Ectodermal cell (in vitro differentiated cells): ENCODE data around the gene TMEM132D.
"Not testable (repeated sequence)": the region's sequence is repeated elsewhere in the genome, so short reads cannot be mapped to it uniquely, and the experiment has no call there.

Source experiments
- H3K27ac ChIP-seq: 2 replicates; pipeline ENCODE4 v1.7.0; 2013; ENCODE audit warnings: mild to moderate bottlenecking, low read depth, low read length; ENCODE audit not compliant: insufficient read depth, poor library complexity, severe bottlenecking
- H3K27me3 ChIP-seq: 2 replicates; pipeline ENCODE4 v1.7.0; 2013; ENCODE audit warnings: mild to moderate bottlenecking, low read length; ENCODE audit not compliant: insufficient read depth, control insufficient read depth, poor library complexity, severe bottlenecking
- H3K36me3 ChIP-seq: one replicate; pipeline ENCODE4 v1.7.0; 2013; ENCODE audit warnings: low read length; ENCODE audit not compliant: control insufficient read depth, insufficient read depth
- H3K4me1 ChIP-seq: one replicate; pipeline ENCODE4 v1.7.0; 2013; ENCODE audit warnings: low read length; ENCODE audit not compliant: control insufficient read depth, insufficient read depth
- H3K4me3 ChIP-seq: 2 replicates; pipeline ENCODE4 v1.7.0; 2013; ENCODE audit warnings: low read depth, low read length, control low read depth; ENCODE audit not compliant: insufficient read depth
- H3K9me3 ChIP-seq: 2 replicates; pipeline ENCODE4 v1.7.0; 2013; ENCODE audit warnings: mild to moderate bottlenecking, low read length, moderate library complexity; ENCODE audit not compliant: control insufficient read depth
- WGBS, 2 experiments: methylation state at CpG; one replicate each; pipeline ENCODE4 v1.1.7; 2013; ENCODE audit warnings: missing lambda C conversion rate in 2 of 2; 5-methylcytosine and 5-hydroxymethylcytosine counted together

Gene TMEM132D

DNA sequence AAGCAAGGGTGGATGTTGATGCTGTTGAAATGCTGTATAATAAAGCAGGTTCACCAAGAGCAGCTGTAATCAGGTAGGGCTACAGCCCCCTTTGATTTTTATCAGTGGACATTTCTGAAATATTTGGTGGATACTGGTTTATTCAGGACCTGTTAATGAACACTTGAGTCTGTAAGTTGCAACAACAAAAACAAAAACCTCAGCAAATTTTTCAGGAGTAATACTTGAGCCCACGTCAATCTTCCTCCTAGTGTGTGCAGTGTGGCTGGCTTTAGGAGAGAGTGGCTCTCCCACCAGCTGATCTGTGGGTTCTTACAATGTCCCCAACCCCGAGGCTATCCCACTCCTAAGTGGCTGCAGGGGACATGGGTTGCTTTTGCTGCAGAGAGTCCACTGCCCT is 702.8 kb downstream of the TMEM132D start:
- H3K4me1 ChIP-seq, result no peaks in the 10 kb centered on the region
- WGBS, 2 experiments, result 88 to 90% methylated on average over 2 of the region's 2 CpGs
- H3K27me3 ChIP-seq, result no peaks in the 10 kb centered on the region
- H3K27ac ChIP-seq, result no peak overlapping the region
- no peaks in the 10 kb centered on the region for H3K9me3 ChIP-seq
- H3K4me3 ChIP-seq, result no peak overlapping the region
- no peaks in the 10 kb centered on the region for H3K36me3 ChIP-seq

GRCh38 chr12:129200576-129200975 is 703.2 kb downstream of the TMEM132D start:
- no peaks in the 10 kb centered on the region for H3K4me1 ChIP-seq
- H3K27me3 ChIP-seq, result no peaks in the 10 kb centered on the region
- no peak overlapping the region for H3K27ac ChIP-seq
- WGBS, 2 experiments, result 78 to 84% methylated on average over 8 of the region's 8 CpGs
- no peaks in the 10 kb centered on the region for H3K36me3 ChIP-seq
- no peaks in the 10 kb centered on the region for H3K9me3 ChIP-seq
- H3K4me3 ChIP-seq, result no peak overlapping the region

DNA sequence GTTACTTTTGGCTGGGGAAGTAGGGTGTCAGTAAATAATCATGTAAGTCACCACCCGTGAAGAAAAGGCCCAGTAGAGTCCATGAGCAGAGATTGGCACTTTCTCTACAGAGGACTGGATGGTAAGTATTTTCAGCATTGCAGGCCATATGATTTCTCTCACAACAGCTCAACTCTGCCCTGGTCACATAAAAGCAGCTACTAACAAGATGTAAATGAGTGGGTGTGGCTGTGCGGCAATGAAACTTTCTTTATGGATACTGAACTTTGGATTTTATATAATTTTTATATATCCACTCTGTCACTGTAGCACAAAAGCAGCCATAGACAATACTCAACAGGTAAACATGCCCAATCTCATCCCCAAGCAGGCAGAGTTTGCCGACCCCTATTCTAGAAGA is 706.9 kb downstream of the TMEM132D start:
- 90 to 91% methylated on average over 2 of the region's 3 CpGs for WGBS, 2 experiments
- Histone ChIP-seq H3K4me3 (no peak overlapping the region), H3K4me1 (no peaks in the 10 kb centered on the region), H3K27me3 (no peaks in the 10 kb centered on the region), H3K9me3 (no peaks in the 10 kb centered on the region), H3K27ac (no peak overlapping the region), H3K36me3 (no peaks in the 10 kb centered on the region)

DNA sequence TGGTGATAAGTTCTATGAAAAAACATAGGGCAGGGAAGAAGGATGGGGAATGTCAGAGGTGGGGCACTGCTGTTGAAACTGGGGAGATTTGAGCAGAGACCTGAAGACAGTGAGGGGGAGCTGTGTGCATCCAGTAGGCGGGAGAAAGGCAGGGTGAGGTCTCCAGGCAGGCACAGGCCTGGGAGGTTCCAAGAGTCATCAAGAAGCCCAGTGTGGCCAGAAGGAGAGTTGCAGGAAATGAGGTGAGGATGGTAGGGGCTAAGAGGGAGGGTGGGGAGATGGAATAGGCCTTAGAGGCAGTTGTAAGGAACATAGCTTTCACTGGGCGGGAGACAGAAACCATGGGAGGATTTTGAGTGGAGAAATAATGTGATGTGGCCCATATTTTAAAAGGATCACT is 708.7 kb downstream of the TMEM132D start:
- no peaks in the 10 kb centered on the region for H3K36me3 ChIP-seq
- no peaks in the 10 kb centered on the region for H3K27me3 ChIP-seq
- no peaks in the 10 kb centered on the region for H3K4me1 ChIP-seq
- H3K9me3 ChIP-seq, result no peaks in the 10 kb centered on the region
- 83 to 95% methylated on average over 2 of the region's 2 CpGs for WGBS, 2 experiments
- H3K27ac ChIP-seq, result no peak overlapping the region
- H3K4me3 ChIP-seq, result no peak overlapping the region

DNA sequence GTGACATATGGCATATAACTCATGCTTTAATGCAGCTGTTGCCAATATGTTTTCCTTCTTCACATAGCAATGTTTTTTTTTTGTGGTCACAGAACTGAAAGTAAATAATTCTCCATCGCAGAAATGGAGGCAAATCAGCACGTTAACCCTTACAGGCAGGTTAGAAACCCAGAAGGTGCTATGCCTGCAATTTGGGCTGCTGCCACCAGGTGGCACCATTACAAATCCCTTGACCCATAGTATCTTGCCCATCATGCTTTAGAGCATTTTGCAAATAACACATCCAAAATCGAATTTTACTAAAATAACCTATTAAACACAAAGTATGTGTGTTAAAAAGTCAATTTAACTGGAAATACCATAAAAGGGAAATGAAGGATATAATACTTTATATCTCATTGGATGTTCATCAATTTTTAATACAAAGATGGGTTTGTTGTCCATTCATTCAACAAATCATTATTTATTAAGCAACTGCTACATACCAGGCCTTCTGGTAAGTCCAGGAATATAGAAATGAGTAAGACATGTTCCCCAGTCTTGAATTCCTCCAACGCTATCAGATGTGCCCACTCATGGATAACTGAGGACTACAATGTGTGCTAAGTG is 710.5 kb downstream of the TMEM132D start:
- H3K27ac ChIP-seq, result no peak overlapping the region
- H3K36me3 ChIP-seq, result no peaks in the 10 kb centered on the region
- H3K4me3 ChIP-seq, result no peak overlapping the region
- no peaks in the 10 kb centered on the region for H3K27me3 ChIP-seq
- no peaks in the 10 kb centered on the region for H3K9me3 ChIP-seq
- no peaks in the 10 kb centered on the region for H3K4me1 ChIP-seq
- 82 to 89% methylated on average over 3 of the region's 4 CpGs for WGBS, 2 experiments

DNA sequence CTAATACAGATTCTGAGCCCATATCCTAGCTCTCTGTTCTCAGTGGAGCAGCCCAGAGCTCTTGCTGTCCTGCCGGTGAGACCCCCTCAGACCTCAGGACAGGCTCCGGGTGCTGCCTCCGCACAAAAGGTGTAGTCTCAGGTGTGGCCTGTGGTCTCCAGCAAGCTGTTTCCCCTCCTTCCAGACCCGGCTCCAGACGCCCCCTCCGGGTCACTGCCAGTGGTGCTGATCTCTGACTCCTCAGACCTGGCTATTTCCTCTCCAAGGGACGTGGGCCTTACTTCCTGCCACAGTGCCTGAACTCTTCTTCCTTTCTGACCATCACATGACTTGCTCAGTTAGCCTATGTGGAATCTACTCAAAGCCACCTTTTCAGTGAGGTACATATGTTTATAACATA is 713.0 kb downstream of the TMEM132D start:
- no peaks in the 10 kb centered on the region for H3K4me1 ChIP-seq
- H3K27me3 ChIP-seq, result no peaks in the 10 kb centered on the region
- WGBS, 2 experiments, result 56 to 60% methylated on average over 7 of the region's 7 CpGs
- no peak overlapping the region for H3K27ac ChIP-seq
- H3K9me3 ChIP-seq, result no peaks in the 10 kb centered on the region
- no peak overlapping the region for H3K4me3 ChIP-seq
- no peaks in the 10 kb centered on the region for H3K36me3 ChIP-seq

DNA sequence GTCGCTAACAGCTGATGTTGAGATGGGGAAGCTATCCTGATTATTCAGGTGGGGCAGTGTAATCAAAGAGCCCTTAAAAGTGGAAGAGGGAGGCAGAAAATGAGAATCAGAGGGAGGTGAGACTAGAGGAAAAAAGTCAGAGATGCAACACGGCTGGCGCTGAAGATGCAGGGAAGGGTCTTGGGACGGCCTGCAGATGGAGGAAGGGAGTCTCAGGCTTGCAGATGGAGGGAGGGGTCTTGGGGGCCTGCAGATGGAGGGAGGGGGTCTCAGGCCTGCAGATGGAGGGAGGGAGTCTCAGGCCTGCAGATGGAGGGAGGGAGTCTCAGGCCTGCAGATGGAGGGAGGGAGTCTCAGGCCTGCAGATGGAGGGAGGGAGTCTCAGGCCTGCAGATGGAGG is 713.9 kb downstream of the TMEM132D start:
- H3K4me1 ChIP-seq, H3K27me3 ChIP-seq, H3K36me3 ChIP-seq, H3K4me3 ChIP-seq, H3K27ac ChIP-seq, H3K9me3 ChIP-seq: not testable (repeated sequence)
- WGBS, 2 experiments, result 72 to 78% methylated on average over 4 of the region's 4 CpGs

- WGBS, 2 experiments, result 93 to 95% methylated on average over 1 of the region's 1 CpG
- no peaks in the 10 kb centered on the region for H3K27me3 ChIP-seq
- H3K27ac ChIP-seq, result no peak overlapping the region
- no peak overlapping the region for H3K4me3 ChIP-seq
- H3K9me3 ChIP-seq, result no peaks in the 10 kb centered on the region
- H3K36me3 ChIP-seq, result no peaks in the 10 kb centered on the region
- H3K4me1 ChIP-seq, result no peaks in the 10 kb centered on the region
Observed at GRCh38 chr12:129186952-129187351, 716.9 kb downstream of the TMEM132D start.

DNA sequence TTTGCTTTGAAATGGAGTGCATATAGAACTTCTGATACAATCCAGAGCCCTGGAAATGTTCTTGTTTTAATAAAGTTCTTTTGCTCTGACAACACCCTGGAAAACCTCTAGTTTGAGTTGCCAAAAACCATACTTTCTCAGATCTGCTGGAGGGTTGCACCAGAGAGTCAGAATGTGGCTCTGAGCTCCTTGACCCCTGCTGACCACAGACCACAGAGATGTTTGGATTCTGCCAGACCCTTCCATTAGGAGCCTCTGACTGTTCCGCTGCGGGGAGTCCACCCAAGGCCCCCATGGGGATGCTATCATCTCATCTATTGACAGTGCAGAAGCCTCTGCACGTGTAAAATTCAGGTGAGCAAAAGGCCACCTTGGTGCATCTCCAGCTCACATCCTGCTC is 718.0 kb downstream of the TMEM132D start:
- no peak overlapping the region for H3K4me3 ChIP-seq
- no peaks in the 10 kb centered on the region for H3K9me3 ChIP-seq
- no peaks in the 10 kb centered on the region for H3K36me3 ChIP-seq
- WGBS, 2 experiments, result 94 to 95% methylated on average over 3 of the region's 3 CpGs
- H3K27ac ChIP-seq, result no peak overlapping the region
- no peaks in the 10 kb centered on the region for H3K4me1 ChIP-seq
- no peaks in the 10 kb centered on the region for H3K27me3 ChIP-seq

DNA sequence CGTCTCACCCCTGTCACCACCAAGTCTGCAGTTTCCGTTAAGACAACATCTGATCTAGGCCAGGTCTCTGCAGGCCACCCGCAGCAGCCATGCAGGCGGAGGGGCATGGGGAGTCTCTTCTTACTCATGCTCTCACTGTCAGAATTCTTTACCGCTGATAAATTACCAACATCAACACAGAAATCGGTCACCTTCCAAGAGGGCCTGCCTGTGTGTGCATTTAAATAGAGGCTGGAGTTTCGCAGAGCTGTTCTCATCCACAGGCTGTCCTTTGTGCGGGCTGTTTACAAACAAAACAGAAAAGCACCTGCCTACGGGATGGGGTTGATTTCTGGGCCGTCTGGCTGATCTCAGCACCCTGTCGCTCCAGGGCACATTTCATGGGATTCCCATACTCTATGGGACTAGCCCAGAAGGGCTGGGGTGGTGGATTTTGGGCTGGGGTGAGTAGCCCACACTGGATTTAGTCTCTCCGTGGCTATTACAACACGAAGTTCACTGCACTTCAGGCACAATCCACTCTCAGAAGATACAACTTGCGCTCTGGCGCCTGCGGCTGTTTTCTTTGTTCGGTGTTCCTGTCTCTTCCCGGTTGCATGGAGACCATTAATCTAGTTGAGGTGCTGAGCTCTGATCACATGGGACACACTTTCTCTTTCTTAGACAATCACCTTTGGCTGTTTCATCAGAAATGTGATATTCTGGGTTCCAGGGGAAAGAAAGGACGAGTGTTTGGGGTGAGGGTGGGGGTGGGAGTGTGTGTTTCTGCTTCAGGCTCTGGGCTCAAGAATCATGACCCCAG is 719.5 kb downstream of the TMEM132D start:
- no peaks in the 10 kb centered on the region for H3K9me3 ChIP-seq
- H3K4me1 ChIP-seq, result no peaks in the 10 kb centered on the region
- H3K27me3 ChIP-seq, result no peaks in the 10 kb centered on the region
- H3K4me3 ChIP-seq, result no peak overlapping the region
- no peak overlapping the region for H3K27ac ChIP-seq
- WGBS, 2 experiments, result 84 to 88% methylated on average over 19 of the region's 19 CpGs
- H3K36me3 ChIP-seq, result no peaks in the 10 kb centered on the region
